ENCODE results near the gene SMARCC1.

Gene SMARCC1

DNA sequence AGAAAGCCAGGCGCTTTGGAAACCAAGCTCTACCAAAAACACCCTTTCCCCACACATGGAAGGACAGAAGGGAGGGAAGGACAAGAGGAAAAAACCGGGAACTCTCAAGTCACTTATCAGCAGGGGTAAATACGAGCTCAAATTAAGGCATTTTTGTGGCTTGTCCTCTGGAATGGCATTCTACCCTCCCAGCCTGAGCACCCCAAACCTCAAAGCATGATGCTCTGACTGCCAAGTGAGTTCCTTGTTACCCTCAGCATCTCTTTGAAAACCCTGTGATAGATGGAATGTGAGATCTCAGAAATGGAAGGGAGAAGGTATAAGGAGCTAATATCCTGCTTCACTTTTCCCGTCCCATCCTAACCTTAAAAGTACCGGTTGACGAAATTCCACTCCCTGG, 194.9 kb downstream of the SMARCC1 start:
- no peak for DNase-seq (ENCODE audit: low read depth)

DNA sequence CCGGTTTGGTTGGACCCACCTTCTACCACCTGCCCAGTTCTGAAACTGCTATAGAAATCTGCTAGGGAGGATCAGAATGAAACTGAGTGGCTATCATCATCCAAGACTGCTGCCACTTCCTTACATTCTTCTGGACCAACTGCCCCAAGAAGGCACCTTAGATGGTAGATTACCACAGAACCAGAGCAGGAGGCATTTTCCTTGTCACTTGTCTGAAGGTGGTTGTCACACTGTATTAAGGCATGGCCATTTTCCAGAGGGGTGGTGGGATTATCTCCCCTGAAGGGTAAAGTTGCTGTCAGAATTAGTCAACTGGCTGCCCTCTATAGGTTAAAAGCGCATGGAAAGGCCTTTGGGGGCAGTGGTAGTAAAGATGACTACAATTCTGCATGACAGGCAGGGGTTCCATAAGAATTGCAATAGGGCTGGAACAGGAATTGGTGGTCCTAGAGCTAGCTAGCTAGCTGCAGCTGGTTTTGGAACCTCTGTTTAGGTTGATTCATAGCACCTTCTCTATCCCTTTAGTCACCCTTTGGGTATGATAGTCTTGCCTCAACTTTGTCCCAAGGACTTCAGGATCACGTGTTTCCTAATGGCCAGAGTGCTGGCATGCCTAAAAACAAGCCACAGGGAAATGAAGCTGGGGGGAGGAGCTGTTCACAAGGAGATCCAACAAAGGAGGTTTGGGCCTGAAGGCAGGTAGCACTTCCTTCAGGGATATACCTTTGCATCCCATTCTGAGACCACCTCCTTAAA, 198.2 kb downstream of the SMARCC1 start:
- DNase-seq (ENCODE audit: low read depth), result no peak

DNA sequence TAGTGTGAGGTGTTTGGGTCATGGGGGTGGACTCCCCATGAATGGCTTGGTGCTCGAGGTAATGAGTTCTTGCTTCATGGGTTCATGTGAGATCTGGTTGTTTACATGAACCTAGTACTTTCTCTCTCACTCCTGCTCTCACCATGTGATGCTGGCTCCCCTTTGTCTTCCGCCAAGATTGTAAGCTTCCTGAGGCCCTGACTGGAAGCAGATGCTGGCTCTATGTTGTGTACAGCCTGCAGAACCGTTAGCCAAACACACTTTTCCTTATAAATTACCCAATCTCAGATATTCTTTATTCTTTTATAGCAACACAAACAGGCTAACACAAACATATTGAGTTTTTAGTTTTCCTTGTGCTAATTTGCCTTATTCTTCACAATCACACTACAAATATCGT, 199.9 kb downstream of the SMARCC1 start:
- DNase-seq (ENCODE audit: low read depth), result no peak

DNA sequence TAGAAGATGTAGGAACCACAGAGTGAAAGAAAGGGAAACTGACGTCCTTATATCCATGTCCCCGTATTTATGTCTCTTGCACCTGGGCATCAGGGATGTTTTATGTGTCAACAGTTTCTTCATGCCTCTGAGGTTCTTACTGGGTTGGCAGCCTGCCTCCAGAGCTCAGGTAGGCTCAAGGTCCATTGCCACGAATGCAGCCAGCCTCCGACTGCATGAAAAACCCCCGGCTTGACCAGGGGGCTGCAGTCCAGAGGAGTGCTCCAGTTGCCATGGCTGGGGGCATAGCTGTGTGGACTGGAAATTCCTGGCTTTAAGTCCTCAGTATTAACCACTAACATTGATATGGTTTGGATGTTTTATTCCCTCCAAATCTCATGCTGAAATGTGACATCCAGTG, 200.3 kb downstream of the SMARCC1 start:
- no peak for DNase-seq (ENCODE audit: low read depth)

DNA sequence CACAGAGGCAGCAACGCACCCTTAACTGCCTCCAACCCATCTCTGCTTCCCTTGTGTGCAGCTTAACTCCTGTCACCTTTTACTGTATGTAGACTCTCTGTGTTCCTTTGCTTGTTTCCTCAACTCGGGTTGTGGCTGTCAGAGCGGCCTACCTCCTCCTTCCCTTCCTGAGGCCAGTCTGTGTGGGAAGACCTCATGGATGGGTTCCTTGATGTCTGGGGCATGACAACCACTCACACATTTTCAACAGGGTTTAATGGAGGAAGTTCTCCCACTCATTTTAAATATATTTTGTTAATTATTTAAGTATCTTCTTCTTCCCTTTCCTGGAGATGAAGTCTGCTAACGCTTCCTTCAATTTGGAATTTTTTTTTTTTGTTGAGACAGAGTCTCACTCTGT, 201.2 kb downstream of the SMARCC1 start:
- no peak for DNase-seq (ENCODE audit: low read depth)

DNA sequence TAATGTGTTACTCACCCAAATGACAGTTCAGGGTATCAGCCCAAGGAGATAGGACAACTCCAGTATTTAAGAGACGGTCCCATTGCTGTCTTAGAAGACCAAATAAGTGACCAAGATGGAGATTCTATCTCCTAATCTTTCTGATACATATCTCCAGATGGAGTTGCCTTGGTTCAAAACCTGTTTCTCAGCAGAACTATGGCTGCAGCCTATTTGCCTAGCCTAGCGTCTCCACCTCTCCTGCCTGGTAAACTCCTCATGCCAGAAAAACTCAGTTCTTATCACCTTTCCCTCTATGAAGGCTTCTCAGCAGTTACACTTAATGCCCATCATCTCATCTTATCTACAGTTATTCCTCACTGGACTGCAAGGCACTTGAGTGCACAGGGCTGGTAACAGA, 201.8 kb downstream of the SMARCC1 start:
- DNase-seq (ENCODE audit: low read depth), result no peak

DNA sequence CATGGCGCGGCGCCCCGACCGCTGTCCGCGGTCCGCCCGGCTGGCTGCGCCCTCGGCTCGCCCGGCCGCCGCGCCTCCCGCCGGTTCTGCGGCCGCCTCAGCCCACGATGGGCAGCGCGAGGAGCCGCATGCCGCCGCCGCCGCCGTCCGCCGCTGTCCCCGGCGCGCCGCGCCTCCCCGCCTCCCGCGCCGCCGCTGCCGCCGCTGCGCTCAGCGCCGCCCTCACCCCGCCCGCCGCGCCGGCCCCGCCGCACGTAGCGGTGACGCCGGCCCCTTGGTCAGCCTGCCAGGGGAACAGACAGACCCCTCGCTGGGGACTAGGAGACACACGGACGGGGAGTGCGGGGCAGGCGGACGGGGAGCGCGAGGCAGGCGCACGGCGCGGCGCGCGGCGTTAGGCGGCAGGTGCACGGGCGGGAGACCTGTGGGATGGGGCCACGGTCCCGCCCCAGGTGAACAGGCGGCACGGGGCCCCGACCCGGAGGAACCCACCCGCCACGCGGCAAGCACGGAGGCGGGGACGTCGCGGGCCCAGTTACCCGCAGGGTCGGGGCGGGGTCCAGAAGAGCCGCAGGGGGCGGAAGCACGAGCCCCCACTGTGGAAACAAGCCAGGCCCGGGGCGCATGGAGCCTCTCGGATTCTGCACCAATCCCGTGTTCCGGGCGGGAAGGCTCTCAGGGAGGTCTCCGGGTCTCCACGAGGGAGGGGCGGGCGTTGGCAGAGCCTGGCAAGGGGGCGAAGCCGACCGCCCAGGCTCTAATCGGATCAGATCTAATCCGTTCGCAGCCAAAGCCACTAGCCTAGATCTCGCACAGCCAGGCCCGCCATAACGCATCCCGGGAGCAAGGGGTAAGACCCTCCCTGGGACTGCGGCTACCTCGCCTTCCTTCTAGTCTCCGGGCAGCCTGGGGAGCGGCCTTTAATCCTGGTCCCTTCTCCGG, 202.7 kb downstream of the SMARCC1 start, which contains the start of gene CSPG5:
Gene CSPG5 (minus strand): TSS at position 175 of the 942 bp plus-strand sequence. CDS start 172 bp downstream, at position 3.
- DNase-seq (ENCODE audit: low read depth), result no peak

DNA sequence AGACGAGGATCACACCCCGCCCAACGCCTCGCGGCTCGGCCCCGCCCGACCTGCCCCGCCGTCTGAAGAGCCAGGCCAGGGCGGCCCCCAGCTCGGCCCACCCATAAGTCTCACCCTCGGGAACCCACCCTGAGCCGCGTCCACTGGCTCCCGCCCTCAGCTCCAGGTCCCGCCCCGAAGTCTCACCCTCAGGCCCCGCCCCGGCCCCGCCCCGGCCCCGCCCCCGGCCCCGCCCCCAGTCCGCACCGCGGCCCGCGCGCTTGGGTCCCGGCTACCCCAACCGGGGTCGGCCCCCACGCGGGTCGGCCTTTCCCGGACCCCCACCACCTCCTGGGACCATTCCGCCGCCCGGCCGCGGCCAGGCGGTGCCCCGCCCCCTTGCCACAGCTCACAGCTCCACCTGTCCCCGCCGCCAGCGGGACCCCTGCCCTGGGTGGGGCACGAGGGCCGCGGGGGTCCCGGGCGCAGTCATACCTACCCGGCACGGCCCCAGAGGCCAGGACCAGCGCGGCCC, 203.5 kb downstream of the SMARCC1 start:
- DNase-seq (ENCODE audit: low read depth), result no peak

DNA sequence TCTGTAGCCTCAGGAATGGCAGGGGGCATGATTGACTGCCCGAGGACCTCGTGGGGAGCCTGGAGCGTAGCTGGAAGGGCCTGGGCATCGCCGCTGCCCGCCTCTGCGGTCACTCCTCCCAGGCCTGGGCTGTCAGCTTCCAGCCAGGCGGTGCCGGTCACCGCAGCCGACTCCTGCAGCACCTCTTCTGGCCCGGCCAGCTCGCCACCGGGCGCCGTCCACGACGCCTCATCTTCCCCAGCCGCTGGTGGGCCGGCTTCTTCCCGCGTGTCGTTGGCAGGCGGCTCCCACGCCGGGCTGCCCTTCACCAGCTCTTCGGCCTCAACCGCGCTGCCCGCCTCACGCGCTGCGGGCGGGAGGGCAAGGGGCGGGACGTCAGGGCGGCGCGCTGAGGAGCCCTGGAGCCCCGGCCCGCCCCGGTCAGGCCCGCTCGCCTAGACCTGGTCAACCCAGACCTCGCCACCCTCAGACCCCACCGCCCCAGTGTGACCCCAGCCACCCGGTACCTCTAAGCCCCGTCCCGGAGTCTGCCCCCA, 204.0 kb downstream of the SMARCC1 start:
- no peak for DNase-seq (ENCODE audit: low read depth)

DNA sequence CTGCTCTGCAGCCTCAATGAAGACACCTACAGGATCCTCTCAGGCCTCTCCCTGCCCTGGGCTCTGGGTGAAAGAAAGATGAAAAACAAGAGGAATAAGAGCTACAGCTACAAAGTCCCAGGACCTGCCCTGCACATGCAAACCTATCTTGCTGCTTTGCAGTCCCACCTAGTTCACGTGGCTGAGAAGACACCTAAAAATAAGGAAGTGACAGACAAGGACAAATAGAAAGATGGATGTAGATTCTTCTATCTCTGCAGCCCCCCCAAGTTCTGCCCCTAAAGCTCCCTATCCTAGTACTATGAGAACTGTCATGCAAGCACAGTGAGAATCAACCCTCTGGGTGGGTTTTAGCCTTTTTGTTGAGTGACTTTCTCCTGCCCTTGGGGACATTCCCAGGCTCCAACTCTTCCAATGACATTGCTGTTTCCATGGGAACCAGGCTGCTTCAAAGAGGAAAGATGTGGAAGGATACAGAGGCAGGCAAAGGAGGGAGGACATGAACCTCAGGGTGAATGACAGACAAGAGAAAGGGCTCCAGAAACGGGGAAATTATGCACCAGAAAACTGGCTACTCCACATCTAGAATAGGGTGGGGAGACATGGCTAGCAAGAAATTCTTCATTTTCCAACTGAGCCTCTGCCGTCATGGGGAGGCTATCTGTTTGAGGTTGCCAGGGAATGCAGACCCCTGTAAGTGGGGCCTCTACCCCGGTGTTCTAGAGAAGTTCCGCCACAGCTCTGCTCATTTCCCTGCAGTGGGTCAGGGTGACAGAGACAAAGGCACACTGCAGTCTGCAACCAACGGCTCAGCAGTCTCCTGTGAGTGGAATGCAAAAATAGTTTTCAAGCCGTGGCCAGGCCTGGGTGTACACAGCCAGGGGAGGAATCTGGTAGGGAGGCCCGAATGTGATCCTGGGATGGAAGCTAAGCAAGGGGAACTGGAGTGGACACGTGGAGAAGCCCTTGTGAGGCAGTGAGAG, 208.2 kb downstream of the SMARCC1 start:
- no peak for DNase-seq (ENCODE audit: low read depth)

DNA sequence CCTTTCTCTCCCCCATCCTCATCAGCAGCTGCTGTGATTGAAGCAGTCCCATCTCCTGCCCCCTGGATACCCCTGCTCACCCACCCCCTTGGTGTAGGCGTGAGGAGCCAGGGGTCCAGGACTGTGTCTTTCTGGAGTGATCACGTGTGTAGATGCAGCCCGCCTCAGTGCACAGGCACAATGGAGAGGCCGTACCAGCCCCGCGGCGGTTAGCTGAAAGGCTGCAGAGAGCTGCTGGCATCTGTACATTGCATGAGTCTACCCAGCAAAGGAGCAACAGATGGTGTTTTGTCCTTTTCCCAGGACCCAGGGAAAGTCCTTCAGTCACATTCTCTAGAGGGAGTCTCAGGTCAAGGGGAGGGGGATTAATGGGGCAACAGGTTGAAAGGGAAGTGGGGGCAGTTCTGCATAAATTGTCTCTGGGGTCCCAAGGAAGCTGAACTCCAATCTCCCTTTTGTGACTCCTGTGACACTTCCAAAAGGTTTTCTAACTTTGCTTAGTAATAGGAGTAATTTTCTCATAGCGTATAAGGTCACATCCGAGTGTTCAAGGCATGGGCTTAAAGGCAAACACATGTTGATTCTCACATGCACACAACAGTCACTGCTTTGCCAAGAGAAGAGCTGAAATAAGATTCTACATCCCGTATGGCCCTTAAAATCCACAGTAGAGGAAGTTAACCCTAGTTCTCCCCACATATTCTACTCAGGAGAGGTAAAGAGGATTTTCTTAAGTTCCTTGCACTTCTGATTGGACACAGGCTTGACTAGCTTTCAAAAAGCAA, 210.1 kb downstream of the SMARCC1 start:
- no peak for DNase-seq (ENCODE audit: low read depth)

DNA sequence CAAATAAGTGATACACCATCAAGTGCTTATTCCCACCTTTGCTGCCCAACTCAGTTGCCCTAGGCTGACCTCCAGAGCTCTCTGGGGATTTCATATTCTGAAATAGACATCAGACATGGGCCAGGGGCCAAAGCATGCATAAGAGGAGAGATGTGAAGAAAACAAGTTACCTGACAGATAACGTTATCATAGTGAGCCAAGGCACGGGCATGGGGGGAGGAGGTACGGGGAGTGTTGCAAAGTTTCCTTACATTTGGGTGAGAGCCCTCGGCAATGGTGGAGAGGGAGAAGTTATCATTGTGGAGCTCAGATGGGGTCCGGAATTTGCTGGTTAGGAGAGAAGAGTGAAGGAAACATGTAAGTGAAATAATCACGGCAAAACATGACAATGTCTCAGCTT, 212.8 kb downstream of the SMARCC1 start:
- no peak for DNase-seq (ENCODE audit: low read depth)

DNA sequence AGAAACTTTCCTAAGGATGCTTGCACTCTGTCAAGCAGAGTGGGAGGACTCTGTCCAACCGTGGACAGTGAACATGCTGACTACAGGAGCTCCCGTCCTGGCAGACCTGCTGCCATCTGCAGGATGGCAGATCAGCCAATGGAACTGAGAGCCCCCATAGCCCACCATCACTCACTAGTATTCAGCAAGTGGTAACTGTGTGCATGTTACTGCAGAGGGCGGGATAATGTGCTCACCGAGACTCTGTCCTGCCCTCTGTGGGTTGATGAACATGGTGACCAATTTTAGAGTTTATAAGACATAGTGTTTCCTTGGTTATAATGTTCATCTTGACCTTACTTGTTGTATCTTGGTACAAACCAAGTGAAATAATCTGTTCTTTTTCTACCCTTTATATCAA, 214.5 kb downstream of the SMARCC1 start:
- no peak for DNase-seq (ENCODE audit: low read depth)

DNA sequence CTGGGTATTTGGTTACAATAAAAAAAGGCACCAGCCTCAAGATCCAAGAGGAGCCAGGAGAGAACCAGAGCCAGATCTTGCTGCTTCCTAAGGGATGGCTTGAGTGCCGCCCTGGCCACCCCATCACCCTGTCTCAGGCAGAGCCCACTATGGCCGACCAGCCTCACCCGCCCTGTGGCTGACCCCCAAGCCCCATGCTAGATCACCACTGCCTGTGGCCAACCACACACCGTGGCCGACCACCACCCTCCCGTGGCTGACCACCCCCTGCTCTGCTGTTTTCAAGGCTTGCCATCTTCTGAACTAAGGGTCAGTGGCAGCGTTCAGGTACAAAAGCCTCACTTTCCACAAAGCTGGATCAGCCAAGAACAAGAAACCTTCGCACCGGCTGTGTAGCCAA, 215.0 kb downstream of the SMARCC1 start:
- DNase-seq (ENCODE audit: low read depth), result no peak

DNA sequence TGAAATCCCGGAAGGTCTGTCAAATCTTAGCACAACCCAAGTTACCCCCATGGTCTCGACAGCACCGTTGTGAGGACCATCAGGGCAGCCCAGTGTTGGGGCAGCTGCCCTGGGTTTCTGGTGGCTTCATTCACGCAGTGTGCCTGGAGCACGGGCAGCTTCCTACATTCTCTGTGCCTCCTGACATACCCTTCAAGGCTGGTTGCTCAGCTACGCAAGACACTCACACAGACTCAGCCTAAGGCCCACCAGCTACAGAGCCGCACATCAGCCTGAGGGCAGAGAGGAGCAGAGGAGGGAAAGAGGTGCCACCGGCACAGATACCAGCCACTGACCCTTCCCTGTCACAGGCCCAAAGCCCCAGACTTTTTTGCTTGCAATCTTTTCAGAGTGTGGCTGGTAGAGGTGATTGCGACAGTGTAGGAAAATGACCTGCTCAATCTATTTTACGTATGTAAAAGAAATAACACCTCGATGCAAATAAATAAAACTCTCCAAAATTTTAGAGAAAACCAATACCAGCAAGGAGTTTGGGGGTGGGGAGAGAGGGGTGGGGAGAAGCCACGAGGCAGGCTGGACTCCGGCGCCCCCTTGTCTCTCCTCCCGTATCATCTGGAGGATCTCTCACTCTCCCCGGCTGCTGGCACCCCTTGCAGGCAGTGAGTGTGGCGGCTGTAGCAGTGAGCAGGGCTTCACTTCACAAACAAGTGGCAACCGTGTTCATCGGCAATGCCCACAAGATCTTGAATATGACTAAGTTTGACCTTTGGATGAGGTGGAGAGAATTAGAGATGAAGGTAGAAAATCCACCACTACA, 215.8 kb downstream of the SMARCC1 start:
- DNase-seq (ENCODE audit: low read depth), result no peak

DNA sequence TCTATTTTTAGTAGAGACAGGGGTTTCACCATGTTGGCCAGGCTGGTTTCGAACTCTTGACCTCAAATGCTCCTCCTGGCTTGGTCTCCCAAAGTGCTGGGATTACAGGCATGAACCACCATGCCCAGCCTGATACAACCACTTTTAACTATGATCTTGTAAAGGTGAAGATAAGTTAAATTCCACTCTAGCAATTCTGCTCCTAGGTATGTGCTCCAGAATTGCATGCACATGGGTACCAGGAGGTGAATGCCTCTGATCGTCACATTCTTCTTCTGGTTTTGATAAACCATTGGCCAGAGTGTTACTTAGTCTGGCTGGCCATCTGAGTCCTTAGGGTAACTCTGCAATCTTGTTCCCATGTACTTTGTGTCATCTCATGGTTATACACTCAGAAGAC, 225.3 kb downstream of the SMARCC1 start:
- DNase-seq (ENCODE audit: low read depth), result no peak

DNA sequence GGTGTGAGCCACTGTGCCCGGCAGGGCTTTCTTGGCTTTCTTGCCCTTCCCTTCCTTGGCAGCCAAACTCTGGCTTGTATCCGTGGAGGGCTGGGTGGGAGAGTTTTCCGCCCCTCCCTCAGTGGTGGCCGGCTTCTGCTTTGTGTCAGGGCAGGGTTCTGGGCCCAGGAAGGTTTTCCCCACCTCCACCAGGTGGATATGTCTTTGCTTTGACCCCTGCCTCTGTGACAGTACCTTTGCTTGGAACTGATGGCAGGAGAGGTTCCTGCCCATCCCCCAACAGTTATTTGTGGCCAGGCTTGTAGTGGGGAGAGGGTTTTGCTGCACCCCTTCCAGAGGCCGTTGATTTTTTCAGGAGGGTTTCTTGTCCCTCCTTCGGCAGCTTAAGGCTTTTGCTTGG, 227.4 kb downstream of the SMARCC1 start:
- DNase-seq (ENCODE audit: low read depth), result no peak

DNA sequence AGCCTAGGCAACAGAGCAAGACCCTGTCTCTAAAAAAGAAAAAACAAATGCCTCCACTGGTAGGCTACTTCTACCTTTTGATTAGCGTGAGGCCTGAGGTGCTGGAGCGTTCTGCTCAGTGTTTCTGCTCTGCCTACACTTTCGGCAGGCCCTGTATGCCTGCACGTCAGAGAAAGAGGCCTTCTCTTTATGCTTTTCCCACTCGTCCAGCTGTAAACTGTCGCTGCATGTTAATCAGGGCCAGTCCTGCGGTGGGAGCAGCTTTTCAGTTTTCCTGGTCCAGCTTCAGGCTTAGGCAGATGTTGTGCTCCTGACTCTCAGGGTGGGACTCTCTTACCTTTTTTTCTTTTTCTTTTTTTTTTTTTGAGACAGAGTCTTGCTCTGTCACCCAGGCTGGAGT, 228.3 kb downstream of the SMARCC1 start:
- DNase-seq (ENCODE audit: low read depth), result no peak

DNA sequence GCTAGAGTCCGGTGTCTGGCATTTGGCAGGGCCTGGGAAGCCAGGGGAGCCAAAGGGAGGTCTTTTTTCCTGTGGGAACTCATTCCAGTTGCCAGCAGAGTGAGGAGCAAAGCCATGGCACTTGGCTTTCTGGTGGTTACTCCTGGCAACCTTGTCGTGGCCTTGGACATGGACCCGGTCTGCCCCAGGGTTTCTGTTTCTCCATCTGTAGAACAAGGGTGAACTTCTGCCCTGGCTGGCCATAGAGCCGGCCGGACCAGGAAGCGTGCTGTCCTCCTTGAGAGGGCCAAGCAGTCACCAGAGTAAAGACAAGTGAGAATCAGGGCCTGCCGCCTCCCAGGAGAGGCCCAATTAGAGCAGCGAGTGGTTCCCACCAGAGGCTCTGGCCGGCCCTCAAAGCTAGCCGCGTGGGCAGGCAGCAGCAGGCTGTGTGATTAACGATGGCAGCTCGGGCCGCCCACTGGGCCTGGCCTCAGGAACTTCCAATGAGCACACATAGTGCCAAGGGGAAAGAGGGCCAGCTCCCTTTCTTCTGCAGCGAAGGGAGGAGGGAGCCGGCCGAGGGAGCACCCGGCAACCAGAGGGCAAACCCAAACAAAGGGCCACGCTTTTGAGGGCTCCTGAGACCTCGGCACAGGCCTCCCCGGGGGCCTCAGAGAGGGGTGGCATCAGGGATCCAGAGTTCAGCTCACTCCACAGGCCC, 239.1 kb downstream of the SMARCC1 start:
- no peak for DNase-seq (ENCODE audit: low read depth)
